A673 (cell line): Measurements from ENCODE around the gene MYLK3.
"Not testable (repeated sequence)": the region's sequence is repeated elsewhere in the genome, so short reads cannot be mapped to it uniquely, and the experiment has no call there.

Source experiments
- CTCF ChIP-seq: fragments of 300-800, 200-600 bp; sonication (generic); conservative IDR thresholded peaks from 2 replicates; pipeline ENCODE4 v1.5.1; 2017; ENCODE audit warnings: low read depth, mild to moderate bottlenecking, antibody characterized with exemption, low read length, moderate library complexity, mixed read lengths
- EZH2 ChIP-seq: fragments of 200-600 bp; sonication (generic); IDR thresholded peaks from 2 replicates; pipeline ENCODE4 v1.6.1; 2017; ENCODE audit warnings: borderline replicate concordance, low read depth, mild to moderate bottlenecking, mixed read lengths, antibody characterized with exemption, low read length; ENCODE audit not compliant: poor library complexity, severe bottlenecking

DNA sequence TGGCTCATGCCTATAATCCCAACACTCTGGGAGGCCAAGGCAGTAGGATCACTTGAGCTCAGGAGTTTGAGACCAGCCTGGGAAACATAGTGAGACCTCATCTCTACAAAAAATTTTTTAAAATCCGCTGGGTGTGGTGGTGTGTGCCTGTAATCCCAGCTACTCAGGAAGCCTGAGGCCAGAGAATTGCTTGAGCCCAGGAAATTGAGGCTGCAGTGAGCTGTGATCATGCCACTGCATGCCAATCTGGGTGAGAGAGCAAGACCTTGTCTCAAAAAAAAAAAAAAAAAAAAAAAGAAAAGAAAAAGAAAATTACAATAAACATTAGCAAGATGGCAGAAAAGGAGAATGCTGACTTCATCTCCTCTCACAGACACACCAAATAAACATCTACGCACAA is 36.4 kb upstream of the MYLK3 start:
- TF ChIP-seq CTCF, EZH2: not testable (repeated sequence)
